GM23338 (cell line): ENCODE measurements around the gene HYAL2.

Experiments used
- CREB1 ChIP-seq: fragments of 250-450 bp; sonication (Bioruptor Pico); IDR thresholded peaks from 2 replicates; pipeline ENCODE4 v1.5.0; 2020; ENCODE audit warnings: low read depth, mild to moderate bottlenecking, moderate library complexity
- CTCF ChIP-seq, 2 experiments: fragments of 200-600 bp in 1 of 2; sonication (generic) in 1 of 2; conservative IDR thresholded peaks; 2 replicates each; pipeline versions ENCODE4 v1.5.1 to v1.6.1; 2016 to 2017; ENCODE audit warnings: antibody characterized with exemption in 2 of 2, low read depth in 2 of 2, mild to moderate bottlenecking in 2 of 2, moderate library complexity in 1 of 2
- EZH2 ChIP-seq: fragments of 200-600 bp; sonication (generic); IDR thresholded peaks from one replicate; pipeline ENCODE4 v1.8.0; 2017; ENCODE audit warnings: antibody characterized with exemption, mild to moderate bottlenecking, low read depth; ENCODE audit not compliant: unreplicated experiment
- EZH2phosphoT487 ChIP-seq: fragments of 200-600 bp; sonication (generic); IDR thresholded peaks from one replicate; pipeline ENCODE4 v1.8.1; 2018; ENCODE audit warnings: antibody characterized with exemption; ENCODE audit not compliant: unreplicated experiment
- NANOG ChIP-seq: IDR thresholded peaks from 2 replicates; pipeline ENCODE4 v1.6.1; 2016; ENCODE audit warnings: antibody characterized with exemption, borderline replicate concordance
- POLR2AphosphoS5 ChIP-seq: IDR thresholded peaks from 2 replicates; pipeline ENCODE4 v1.6.1; 2016; ENCODE audit warnings: antibody characterized with exemption, low read depth

GRCh38 chr3:50269460-50269859, 53.1 kb downstream of the HYAL2 start:
- TF ChIP-seq EZH2 = no peak
- TF ChIP-seq POLR2AphosphoS5 = no peak
- TF ChIP-seq CTCF (conservative IDR thresholded peaks at IDR 0.05; ENCODE audit: low read depth in 2 of 2) = no peak
- no peak for TF ChIP-seq EZH2phosphoT487
- no peak for TF ChIP-seq CREB1
- TF ChIP-seq NANOG = no peak
